HG03432 (cell line): Measurements from ENCODE around the gene COL23A1.

Source experiments
- ATAC-seq: cut with Tn5 transposase; IDR thresholded peaks from one replicate; pipeline ENCODE4 v1.9.1; 2021; ENCODE audit warnings: mild to moderate bottlenecking, moderate library complexity; ENCODE audit not compliant: unreplicated experiment

The COL23A1 gene

DNA sequence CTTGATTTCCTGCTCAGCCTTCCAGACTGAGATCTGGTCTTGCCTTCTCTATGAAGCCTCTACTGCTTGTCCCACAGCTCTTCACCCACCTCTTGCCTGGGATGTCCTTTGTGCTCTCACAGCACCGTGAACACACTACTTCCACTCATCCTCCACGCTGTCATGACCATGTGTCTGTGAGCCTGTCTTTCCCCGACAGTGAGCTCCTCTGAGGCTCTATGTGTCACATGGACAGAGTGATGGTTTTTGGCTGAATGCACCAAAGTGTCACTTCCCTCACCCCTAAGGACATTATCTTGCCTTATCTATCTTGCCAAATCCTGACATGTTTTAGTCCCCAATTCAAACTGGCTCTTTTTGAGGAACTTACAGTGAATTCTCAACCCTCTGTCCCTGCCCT lies 368.9 kb downstream of the COL23A1 start:
- no peak for ATAC-seq

GRCh38 chr5:178218827-178219226 lies 371.4 kb downstream of the COL23A1 start:
- ATAC-seq: no peak

DNA sequence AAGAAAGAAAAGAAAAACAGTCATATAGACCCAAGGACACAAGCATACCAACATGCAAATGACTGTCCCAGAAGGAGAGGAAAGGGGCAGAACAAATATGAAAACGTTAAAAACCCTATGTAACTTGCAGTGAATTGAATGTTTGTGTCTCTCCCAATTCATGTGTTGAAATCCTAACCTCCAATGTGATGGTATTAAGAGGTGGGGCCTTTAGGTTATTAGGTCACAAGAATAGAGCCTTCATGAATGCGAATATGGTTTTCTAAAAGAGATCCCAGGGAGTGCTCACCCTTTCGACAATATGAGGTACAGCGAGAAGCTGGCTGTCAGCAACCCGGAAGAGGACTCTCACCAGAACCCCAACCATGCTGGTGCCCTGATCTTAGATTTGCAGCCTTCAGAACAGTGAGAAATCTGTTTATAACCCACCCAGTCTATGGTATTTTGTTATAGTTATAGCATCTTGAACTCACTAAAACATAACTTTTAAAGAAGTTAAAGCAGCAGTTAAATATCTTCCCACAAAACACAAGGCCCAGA lies 371.9 kb downstream of the COL23A1 start:
- ATAC-seq: no peak

DNA sequence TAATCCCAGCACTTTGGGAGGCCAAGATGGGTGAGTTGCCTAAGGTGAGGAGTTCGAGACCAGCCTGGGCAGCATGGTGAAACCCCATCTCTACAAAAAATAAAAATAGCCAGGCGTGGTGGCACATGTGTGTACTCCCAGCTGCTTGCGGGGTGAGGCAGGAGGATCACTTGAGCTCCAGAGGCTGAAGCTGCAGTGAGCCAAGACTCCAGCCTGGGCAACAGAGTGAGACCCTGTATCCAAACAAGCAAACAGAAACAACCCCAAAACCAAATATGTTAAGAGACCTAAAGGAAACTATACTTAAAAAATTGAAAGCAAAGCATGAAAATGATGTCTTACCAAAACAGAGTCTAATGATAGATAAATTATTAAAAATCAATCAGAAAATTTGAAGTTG lies 373.4 kb downstream of the COL23A1 start:
- no peak for ATAC-seq

- no peak for ATAC-seq
These were observed 374.1 kb downstream of the COL23A1 start for GRCh38 chr5:178216088-178216534.

GRCh38 chr5:178215280-178216002 lies 374.8 kb downstream of the COL23A1 start:
- ATAC-seq: no peak

DNA sequence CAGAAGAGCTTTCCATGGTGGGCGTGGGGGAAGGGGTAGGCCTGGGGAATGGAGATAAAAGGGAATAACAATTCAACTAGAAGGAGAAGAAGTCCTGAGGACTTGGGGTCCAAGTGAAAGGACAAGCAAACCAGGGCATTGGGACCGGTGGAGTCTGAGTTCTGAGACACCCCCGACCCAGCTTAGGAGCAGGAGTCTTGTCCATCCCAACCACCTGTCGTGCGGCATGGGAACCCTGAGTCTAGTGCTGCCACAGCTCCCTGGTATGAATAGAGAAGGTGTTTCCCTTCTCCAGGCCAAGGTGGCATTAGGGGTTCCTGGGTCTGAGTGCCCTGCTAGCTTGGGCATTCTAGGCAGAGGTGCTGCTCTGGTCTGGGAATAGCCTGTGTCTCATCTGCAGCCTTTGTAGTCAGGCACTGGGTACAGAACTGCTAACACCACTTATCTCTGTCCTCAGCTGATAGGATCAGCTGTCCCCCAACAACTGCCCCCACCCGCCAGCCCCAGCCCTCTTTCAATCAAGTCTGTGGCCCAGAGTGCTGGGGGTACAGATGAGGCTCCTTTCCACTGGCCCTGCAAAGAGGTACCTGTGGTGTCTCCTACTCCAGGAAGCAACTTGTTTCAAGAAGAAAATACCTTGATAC lies 375.9 kb downstream of the COL23A1 start:
- ATAC-seq: no peak

- ATAC-seq: no peak
These were observed 376.4 kb downstream of the COL23A1 start for GRCh38 chr5:178213748-178214151.

DNA sequence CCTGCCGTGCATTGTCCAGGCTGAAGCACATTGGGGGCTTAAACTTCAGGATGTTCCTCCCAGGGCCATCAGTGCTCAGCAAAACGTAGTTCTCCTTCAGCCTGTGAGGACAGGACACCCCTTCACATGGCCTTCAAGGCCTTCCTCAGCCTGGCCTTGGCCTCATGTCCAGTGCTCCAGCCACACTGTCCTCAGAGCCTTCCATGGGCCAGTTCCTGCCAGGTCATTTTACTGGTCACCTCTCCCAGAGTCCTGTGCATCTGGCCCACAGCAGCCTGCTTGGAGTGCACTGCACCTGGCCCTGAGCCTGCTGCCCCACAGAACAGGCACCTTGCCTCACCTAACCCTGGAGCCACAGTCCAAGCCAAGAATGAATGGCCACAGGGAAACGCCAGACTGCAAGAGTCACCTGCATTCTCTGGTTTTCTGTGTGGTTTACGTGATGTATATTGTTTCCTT lies 377.2 kb downstream of the COL23A1 start:
- no peak for ATAC-seq

DNA sequence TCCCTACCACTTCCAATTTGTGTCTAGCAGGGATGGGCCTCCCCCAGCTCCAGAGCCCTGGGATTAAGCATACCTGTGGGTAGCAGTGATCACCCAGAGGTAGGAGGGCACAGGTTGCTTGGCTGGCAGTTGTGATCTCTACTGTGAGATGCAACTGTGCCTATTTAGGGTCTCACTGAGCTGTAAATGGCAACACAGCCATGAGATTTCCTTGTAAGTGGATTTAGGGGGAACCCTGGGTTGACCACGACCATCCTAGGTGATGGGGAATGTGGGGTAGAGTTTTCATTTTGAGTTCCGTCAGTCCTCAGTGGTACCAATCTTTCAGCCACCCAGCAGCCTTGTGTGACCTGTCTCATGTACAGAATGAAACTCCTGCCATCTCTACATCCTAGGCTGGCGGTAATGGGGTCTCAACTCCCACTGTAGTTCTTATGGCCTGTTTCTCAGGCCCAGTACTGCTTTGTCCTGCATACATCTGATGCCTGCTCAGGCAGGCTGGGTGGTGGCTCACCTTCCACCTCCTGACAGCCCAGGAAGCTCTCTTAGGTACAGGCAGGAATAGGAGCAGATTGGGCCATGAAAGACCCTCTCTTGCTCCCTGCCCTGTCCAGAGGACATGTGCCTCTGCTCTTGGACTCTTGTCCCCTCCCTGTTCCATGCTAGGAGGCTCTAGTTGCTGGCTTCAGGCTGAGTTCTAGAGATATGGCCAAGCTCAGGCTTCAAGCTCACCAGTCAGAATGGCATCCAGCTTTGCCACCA lies 377.8 kb downstream of the COL23A1 start:
- no peak for ATAC-seq

GRCh38 chr5:178211095-178212048 lies 378.8 kb downstream of the COL23A1 start:
- no peak for ATAC-seq

DNA sequence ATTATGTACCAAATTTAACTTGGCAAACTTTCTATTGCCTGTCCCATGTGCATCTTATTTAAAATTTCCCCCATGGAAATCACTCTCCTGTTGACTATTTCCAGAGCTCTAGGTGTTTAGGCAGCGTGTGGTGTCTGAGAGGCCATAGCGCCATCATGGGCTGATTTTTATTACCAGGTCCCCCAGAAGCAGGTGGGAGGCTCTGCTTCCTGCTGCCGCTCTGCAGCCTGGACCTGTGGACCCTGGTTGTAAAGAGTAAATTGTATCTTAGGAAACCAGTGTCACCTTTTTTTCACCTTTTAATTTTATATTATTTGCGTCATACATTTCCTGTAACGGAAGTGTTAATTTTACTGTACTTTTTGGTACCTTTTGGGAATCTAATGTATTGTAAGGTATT lies 379.5 kb downstream of the COL23A1 start:
- ATAC-seq: no peak

- ATAC-seq: no peak
These were observed 380.1 kb downstream of the COL23A1 start for GRCh38 chr5:178210073-178210535.

DNA sequence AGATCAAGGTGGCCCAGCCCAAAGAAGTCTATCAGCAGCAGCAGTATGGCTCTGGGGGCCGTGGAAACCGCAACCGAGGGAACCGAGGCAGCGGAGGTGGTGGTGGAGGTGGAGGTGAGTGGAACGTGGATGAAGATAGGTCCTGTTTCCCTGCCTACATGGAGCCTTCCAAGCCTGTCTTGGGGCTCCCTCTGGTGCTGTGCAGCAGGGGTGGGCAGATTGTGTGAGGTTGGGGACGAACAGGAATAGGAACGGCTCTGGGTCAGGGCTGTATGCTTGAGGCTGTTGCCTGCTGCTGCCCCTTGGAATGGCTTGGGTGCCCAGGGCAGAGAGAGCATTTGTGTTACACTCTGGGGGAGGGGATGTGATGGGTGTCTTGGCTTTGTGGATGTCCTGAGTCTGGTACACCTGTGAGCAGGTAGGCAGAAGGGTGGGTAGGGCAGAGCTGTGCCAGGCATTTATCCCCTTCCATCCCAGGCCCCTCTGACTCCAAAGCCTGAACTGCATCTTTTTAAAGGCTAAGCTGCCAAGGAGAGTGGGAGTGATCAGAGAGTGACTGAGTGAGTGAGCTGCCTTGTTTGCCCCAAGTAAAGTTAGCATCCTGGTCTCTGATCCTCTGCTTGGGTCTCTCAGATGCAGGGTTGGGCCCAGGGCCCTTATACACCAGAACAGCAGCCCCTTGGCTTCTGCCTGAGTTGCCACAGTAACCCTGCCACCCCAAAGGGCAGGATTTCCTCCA lies 380.7 kb downstream of the COL23A1 start:
- ATAC-seq: no peak

GRCh38 chr5:178208540-178209227 lies 381.5 kb downstream of the COL23A1 start:
- no peak for ATAC-seq

GRCh38 chr5:178207917-178208280 lies 382.3 kb downstream of the COL23A1 start:
- no peak for ATAC-seq

DNA sequence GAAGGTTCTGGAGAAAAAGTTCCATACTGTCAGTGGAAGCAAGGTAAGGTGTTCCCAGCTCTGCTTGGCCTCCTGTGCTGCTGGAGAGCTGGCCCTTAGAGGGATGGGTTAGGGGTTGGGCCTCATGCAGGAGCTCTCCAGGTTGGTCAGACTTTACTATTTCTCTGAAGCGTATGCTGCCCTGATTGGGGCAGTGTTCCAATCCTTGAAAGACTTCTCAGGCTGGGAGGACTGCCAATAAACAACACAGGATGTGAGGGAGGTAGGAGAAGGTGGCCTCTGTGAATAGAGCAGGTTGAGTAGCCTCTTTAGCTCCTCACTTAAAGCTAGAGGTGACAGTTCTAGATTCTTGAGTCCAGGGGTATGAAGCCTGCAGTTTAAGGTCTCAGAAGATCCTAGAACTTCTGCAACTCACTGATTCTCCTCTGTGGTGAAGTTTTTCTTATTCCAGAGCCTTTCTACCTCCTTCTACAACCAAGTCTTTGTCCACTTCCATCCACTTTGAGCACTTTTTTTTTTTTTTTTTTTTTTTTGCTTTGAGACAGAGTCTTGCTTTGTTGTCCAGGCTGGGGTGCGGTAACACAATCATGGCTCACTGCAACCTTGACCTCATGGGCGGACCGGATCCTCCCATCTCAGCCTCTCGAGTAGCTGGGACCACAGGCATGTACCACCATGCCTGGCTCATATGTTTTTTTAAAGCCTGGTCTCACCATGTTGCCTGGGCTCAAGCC lies 382.8 kb downstream of the COL23A1 start:
- ATAC-seq: no peak
